ENCODE data around the gene CERS6.

- TF ChIP-seq POLR2A (IDR thresholded peaks at IDR 0.05), result no peak
- no peak for TF ChIP-seq CTCF (IDR thresholded peaks at IDR 0.05)
These were observed 112.6 kb downstream of the CERS6 start for GRCh38 chr2:168568476-168569267.

All from testis (tissue), 2 donors.